WTC11 (cell line): ENCODE measurements around the gene MYO3A. TPM values are rescaled to one million over a fixed set of nuclear protein-coding genes. Genes with fewer than 3 reads are reported as not detected.

Experiments
- ATAC-seq: fragments of 200-7000 bp; cut with Tn5 transposase; 2 replicates; pipeline ENCODE4 v1.10.0; 2021; ENCODE audit warnings: mild to moderate bottlenecking, moderate library complexity
- CTCF ChIA-PET: fragments of 300-600 bp; sonication (Branson Sonifier 250); formaldehyde crosslinking; loops from one replicate; lab custom pipeline; 2021; ENCODE audit warnings: antibody characterized with exemption; lab: Charles Lee
- POLR2A ChIA-PET: fragments of 350-600 bp; sonication (Branson Sonifier 250); formaldehyde crosslinking; loops from one replicate; lab custom pipeline; 2021; ENCODE audit warnings: antibody characterized with exemption; lab: Charles Lee
- DNase-seq: peaks from one replicate; pipeline ENCODE4 v3.0.0; 2021; ENCODE audit warnings: low spot score
- H3K27ac Mint-ChIP-seq: 2 replicates; pipeline ENCODE4 v1.8.0; 2021; ENCODE audit warnings: mixed read lengths
- H3K27me3 Mint-ChIP-seq: 2 replicates; pipeline ENCODE4 v1.8.0; 2021; ENCODE audit warnings: low read depth, mild to moderate bottlenecking, moderate library complexity, mixed read lengths
- H3K36me3 Mint-ChIP-seq: 2 replicates; pipeline ENCODE4 v1.8.0; 2021; ENCODE audit warnings: mixed read lengths
- H3K4me1 Mint-ChIP-seq: 2 replicates; pipeline ENCODE4 v1.8.0; 2022; ENCODE audit warnings: mixed read lengths
- H3K4me3 Mint-ChIP-seq: 2 replicates; pipeline ENCODE4 v1.8.0; 2021; ENCODE audit warnings: mild to moderate bottlenecking, moderate library complexity, mixed read lengths
- H3K9me3 Mint-ChIP-seq: 2 replicates; pipeline ENCODE4 v1.8.0; 2021; ENCODE audit warnings: mixed read lengths
- ATF6 ChIP-seq: sonication (generic); formaldehyde crosslinking; IDR thresholded peaks from 2 replicates; pipeline ENCODE4 v1.8.1; 2023; ENCODE audit warnings: mild to moderate bottlenecking, missing genetic modification reagents
- CREM ChIP-seq: sonication (generic); formaldehyde crosslinking; IDR thresholded peaks from 2 replicates; pipeline ENCODE4 v1.8.1; 2022; ENCODE audit warnings: mild to moderate bottlenecking, missing genetic modification reagents, moderate library complexity
- ELF4 ChIP-seq: sonication (generic); formaldehyde crosslinking; IDR thresholded peaks from 2 replicates; pipeline ENCODE4 v1.8.1; 2022; ENCODE audit warnings: low read depth, mild to moderate bottlenecking, moderate library complexity, missing genetic modification reagents
- ETV6 ChIP-seq: sonication (generic); formaldehyde crosslinking; IDR thresholded peaks from 2 replicates; pipeline ENCODE4 v1.8.1; 2022; ENCODE audit warnings: mild to moderate bottlenecking, missing genetic modification reagents
- IRF2 ChIP-seq: sonication (generic); formaldehyde crosslinking; IDR thresholded peaks from 2 replicates; pipeline ENCODE4 v1.8.0; 2022; ENCODE audit warnings: low read depth, missing genetic modification reagents, borderline replicate concordance
- JAZF1 ChIP-seq: fragments of 250-450 bp; sonication (Bioruptor Pico); IDR thresholded peaks from 2 replicates; pipeline ENCODE4 v1.9.0; 2021; ENCODE audit warnings: moderate library complexity, mild to moderate bottlenecking, inconsistent platforms
- MXD4 ChIP-seq: fragments of 250-450 bp; sonication (Bioruptor Pico); IDR thresholded peaks from 2 replicates; pipeline ENCODE4 v1.8.0; 2021; ENCODE audit warnings: mild to moderate bottlenecking, moderate library complexity, borderline replicate concordance
- NFATC4 ChIP-seq: fragments of 250-450 bp; sonication (Bioruptor Pico); IDR thresholded peaks from 2 replicates; pipeline ENCODE4 v1.9.0; 2021; ENCODE audit warnings: mild to moderate bottlenecking
- NFYB ChIP-seq: sonication (generic); formaldehyde crosslinking; conservative IDR thresholded peaks from 2 replicates; pipeline ENCODE4 v1.8.0; 2022; ENCODE audit warnings: low read depth, missing genetic modification reagents
- NR1H2 ChIP-seq: sonication (generic); formaldehyde crosslinking; IDR thresholded peaks from 2 replicates; pipeline ENCODE4 v1.9.0; 2021; ENCODE audit warnings: mild to moderate bottlenecking, moderate library complexity, missing genetic modification reagents
- NR3C1 ChIP-seq: sonication (generic); formaldehyde crosslinking; conservative IDR thresholded peaks from 2 replicates; pipeline ENCODE4 v1.8.1; 2023; ENCODE audit warnings: low read depth, mild to moderate bottlenecking, missing genetic modification reagents
- RORB ChIP-seq: fragments of 250-450 bp; sonication (Bioruptor Pico); IDR thresholded peaks from 2 replicates; pipeline ENCODE4 v1.9.0; 2021; ENCODE audit warnings: mild to moderate bottlenecking
- SOX15 ChIP-seq: fragments of 250-450 bp; sonication (Bioruptor Pico); IDR thresholded peaks from 2 replicates; pipeline ENCODE4 v1.9.0; 2021; ENCODE audit warnings: mild to moderate bottlenecking
- TEAD1 ChIP-seq: sonication (generic); formaldehyde crosslinking; IDR thresholded peaks from 2 replicates; pipeline ENCODE4 v1.8.0; 2022; ENCODE audit warnings: mild to moderate bottlenecking, missing genetic modification reagents
- ZNF317 ChIP-seq: sonication (generic); formaldehyde crosslinking; IDR thresholded peaks from 2 replicates; pipeline ENCODE4 v1.8.1; 2023; ENCODE audit warnings: low read depth, mild to moderate bottlenecking, moderate library complexity, missing genetic modification reagents, borderline replicate concordance
- ZNF423 ChIP-seq: fragments of 250-450 bp; sonication (Bioruptor Pico); IDR thresholded peaks from 2 replicates; pipeline ENCODE4 v2.1.2; 2022; ENCODE audit warnings: mild to moderate bottlenecking, moderate library complexity
- total RNA-seq: library from RNA; stranded (reverse); gene quantifications from 3 replicates; pipeline ENCODE4 v1.2.3, GENCODE V29; 2021
- TF ChIP-seq, protein P1 (sequence below): fragments of 200-600 bp; IDR thresholded peaks from 2 replicates; pipeline ENCODE4 v1.8.0; 2022; ENCODE audit warnings: antibody characterized with exemption
- TF ChIP-seq, protein P2 (sequence below): sonication (generic); formaldehyde crosslinking; IDR thresholded peaks from 2 replicates; pipeline ENCODE4 v1.8.1; 2022; ENCODE audit warnings: missing genetic modification reagents, borderline replicate concordance
- TF ChIP-seq, protein P3 (sequence below): sonication (generic); formaldehyde crosslinking; IDR thresholded peaks from 2 replicates; pipeline ENCODE4 v1.8.0; 2022; ENCODE audit warnings: mild to moderate bottlenecking, missing genetic modification reagents

The MYO3A gene
- total RNA-seq, 1 experiment from 2014 or later, result 3.7 TPM

DNA sequence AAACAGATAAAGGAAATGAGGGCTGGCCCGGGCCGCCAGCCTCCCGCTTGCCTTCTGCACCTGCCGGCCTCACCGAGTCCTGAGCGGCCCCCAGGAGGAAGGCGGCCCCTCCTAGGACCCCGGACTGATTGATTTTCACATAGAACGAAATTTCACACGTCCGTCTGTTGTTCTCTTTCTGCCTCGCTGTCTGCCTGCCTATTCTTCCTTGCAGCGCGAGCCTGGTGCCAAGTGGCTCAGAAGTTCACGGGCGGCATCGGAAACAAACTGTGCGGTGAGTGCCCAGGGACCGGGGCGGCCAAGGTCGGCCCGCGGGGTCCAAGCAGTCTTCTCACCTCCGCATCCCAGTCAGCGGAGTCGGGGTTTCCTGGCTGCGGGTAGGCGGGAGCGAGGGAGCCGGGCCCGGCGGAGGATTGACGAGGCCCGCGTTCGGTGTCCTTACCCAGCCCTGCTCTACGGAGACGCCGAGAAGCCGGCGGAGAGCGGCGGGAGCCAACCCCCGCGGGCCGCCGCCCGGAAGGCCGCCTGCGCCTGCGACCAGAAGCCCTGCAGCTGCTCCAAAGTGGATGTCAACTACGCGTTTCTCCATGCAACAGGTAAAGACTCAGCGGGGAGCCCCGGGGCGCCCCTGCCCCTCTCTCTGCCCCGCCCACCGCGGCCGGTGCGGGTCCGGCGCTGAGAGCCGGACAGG is 283.5 kb downstream of the MYO3A start:
- H3K27me3 Mint-ChIP-seq, result peaks cover 74% of the 10 kb centered on the region
- no peaks in the 10 kb centered on the region for H3K9me3 Mint-ChIP-seq
- DNase-seq (peak; percentile 64), ATAC-seq (0 out of 2 replicates have a peak, but pooled peaks have one; percentile 0)
- H3K36me3 Mint-ChIP-seq, result no peaks in the 10 kb centered on the region
- no peak overlapping the region for H3K27ac Mint-ChIP-seq
- ChIA-PET CTCF (interaction anchor here (1.0 kb wide), 1 partner anchor 342 kb away, joined by 3 read pairs; no protein-coding TSS in a partner anchor), POLR2A (no interaction called here)
- peak overlapping the region; percentile 76 for H3K4me3 Mint-ChIP-seq
- TF ChIP-seq, protein P1, sequence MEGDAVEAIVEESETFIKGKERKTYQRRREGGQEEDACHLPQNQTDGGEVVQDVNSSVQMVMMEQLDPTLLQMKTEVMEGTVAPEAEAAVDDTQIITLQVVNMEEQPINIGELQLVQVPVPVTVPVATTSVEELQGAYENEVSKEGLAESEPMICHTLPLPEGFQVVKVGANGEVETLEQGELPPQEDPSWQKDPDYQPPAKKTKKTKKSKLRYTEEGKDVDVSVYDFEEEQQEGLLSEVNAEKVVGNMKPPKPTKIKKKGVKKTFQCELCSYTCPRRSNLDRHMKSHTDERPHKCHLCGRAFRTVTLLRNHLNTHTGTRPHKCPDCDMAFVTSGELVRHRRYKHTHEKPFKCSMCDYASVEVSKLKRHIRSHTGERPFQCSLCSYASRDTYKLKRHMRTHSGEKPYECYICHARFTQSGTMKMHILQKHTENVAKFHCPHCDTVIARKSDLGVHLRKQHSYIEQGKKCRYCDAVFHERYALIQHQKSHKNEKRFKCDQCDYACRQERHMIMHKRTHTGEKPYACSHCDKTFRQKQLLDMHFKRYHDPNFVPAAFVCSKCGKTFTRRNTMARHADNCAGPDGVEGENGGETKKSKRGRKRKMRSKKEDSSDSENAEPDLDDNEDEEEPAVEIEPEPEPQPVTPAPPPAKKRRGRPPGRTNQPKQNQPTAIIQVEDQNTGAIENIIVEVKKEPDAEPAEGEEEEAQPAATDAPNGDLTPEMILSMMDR, result no peak
- TF ChIP-seq ETV6 (CRISPR knock-in tag) (0 out of 2 replicates have a peak, but pooled peaks have one; percentile 18), CREM (CRISPR knock-in tag) (0 out of 2 replicates have a peak, but pooled peaks have one; percentile 31)
- H3K4me1 Mint-ChIP-seq, result peaks cover 67% of the 10 kb centered on the region

GRCh38 chr10:26219676-26220075 is 285.6 kb downstream of the MYO3A start:
- Mint-ChIP-seq H3K27me3 (peaks cover 73% of the 10 kb centered on the region), H3K36me3 (no peaks in the 10 kb centered on the region), H3K4me1 (peaks cover 46% of the 10 kb centered on the region), H3K9me3 (no peaks in the 10 kb centered on the region), H3K4me3 (no peak overlapping the region), H3K27ac (no peak overlapping the region)
- DNase-seq (no peak), ATAC-seq (no peak)
- ChIA-PET POLR2A (no interaction called here), CTCF (no interaction called here)
- TF ChIP-seq NR3C1 (no peak), ETV6 (CRISPR knock-in tag) (no peak), ZNF317 (CRISPR knock-in tag) (no peak), JAZF1 (CRISPR knock-in tag) (no peak), SOX15 (CRISPR knock-in tag) (no peak), RORB (CRISPR knock-in tag) (no peak), ELF4 (CRISPR knock-in tag) (no peak), MXD4 (CRISPR knock-in tag) (no peak), IRF2 (CRISPR knock-in tag) (no peak), ATF6 (CRISPR knock-in tag) (no peak), ZNF423 (CRISPR knock-in tag) (no peak), TEAD1 (CRISPR knock-in tag) (no peak), NR1H2 (CRISPR knock-in tag) (no peak), NFATC4 (CRISPR knock-in tag) (no peak), NFYB (CRISPR knock-in tag) (no peak)
- TF ChIP-seq, protein P2, sequence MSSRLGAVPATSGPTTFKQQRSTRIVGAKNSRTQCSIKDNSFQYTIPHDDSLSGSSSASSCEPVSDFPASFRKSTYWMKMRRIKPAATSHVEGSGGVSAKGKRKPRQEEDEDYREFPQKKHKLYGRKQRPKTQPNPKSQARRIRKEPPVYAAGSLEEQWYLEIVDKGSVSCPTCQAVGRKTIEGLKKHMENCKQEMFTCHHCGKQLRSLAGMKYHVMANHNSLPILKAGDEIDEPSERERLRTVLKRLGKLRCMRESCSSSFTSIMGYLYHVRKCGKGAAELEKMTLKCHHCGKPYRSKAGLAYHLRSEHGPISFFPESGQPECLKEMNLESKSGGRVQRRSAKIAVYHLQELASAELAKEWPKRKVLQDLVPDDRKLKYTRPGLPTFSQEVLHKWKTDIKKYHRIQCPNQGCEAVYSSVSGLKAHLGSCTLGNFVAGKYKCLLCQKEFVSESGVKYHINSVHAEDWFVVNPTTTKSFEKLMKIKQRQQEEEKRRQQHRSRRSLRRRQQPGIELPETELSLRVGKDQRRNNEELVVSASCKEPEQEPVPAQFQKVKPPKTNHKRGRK (CRISPR knock-in tag), result no peak
- TF ChIP-seq, protein P3, sequence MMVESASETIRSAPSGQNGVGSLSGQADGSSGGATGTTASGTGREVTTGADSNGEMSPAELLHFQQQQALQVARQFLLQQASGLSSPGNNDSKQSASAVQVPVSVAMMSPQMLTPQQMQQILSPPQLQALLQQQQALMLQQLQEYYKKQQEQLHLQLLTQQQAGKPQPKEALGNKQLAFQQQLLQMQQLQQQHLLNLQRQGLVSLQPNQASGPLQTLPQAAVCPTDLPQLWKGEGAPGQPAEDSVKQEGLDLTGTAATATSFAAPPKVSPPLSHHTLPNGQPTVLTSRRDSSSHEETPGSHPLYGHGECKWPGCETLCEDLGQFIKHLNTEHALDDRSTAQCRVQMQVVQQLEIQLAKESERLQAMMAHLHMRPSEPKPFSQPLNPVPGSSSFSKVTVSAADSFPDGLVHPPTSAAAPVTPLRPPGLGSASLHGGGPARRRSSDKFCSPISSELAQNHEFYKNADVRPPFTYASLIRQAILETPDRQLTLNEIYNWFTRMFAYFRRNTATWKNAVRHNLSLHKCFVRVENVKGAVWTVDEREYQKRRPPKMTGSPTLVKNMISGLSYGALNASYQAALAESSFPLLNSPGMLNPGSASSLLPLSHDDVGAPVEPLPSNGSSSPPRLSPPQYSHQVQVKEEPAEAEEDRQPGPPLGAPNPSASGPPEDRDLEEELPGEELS (CRISPR knock-in tag), result no peak
